ENCODE results near the gene GNB1L. TPM values are rescaled to one million over a fixed set of nuclear protein-coding genes. Genes with fewer than 3 reads are reported as not detected.

Gene GNB1L
- total and polyA plus RNA-seq, 9 of the 15 experiments (the other 6 are each of a cell fraction or from before 2014, with no cell fraction given): 0.56 to 50.5 (median 10.2) TPM

GRCh38 chr22:19756288-19757128 lies 98.2 kb downstream of the GNB1L start (continued):
- 0 out of 2 replicates have a peak, but pooled peaks have one; percentile 51 for TF ChIP-seq TCF15 (CRISPR knock-in tag; IDR thresholded peaks at IDR 0.05)
- peak; percentile 74; the same call in 1 of the 2 replicates for TF ChIP-seq SPI1 (IDR thresholded peaks at IDR 0.05; ENCODE audit: borderline replicate concordance, low read depth, low read length)
- TF ChIP-seq ZEB2 (IDR thresholded peaks at IDR 0.05): peak; percentile 91
- TF ChIP-seq GABPA (tag; conservative IDR thresholded peaks at IDR 0.05; ENCODE audit: low read depth): no peak
- TF ChIP-seq PTBP1 (IDR thresholded peaks at IDR 0.05; ENCODE audit: low read depth, low read length): 0 out of 2 replicates have a peak, but pooled peaks have one; percentile 57
- TF ChIP-seq HES1 (IDR thresholded peaks at IDR 0.05; ENCODE audit: low read depth): no peak
- TF ChIP-seq NR2F6 (CRISPR knock-in tag; IDR thresholded peaks at IDR 0.05): no peak; the same call in 1 of the 2 replicates
- TF ChIP-seq POU5F1 (IDR thresholded peaks at IDR 0.05; ENCODE audit: borderline replicate concordance, low read depth, low read length, partially characterized antibody): no peak
- TF ChIP-seq SAP30 (IDR thresholded peaks at IDR 0.05; ENCODE audit: borderline replicate concordance, insufficient read depth, low read depth, low read length, poor library complexity, severe bottlenecking): peak; percentile 30
- TF ChIP-seq VEZF1 (CRISPR knock-in tag; IDR thresholded peaks at IDR 0.05): peak; percentile 91
- peak; percentile 26; the same call in 1 of the 2 replicates for TF ChIP-seq ZBTB17 (CRISPR knock-in tag; IDR thresholded peaks at IDR 0.05)
- TF ChIP-seq ZNF740 (CRISPR knock-in tag; IDR thresholded peaks at IDR 0.05): no peak
- TF ChIP-seq ZNF740 (tag; IDR thresholded peaks at IDR 0.05): no peak
- TF ChIP-seq MYNN (IDR thresholded peaks at IDR 0.05): no peak; the same call in 1 of the 2 replicates
- TF ChIP-seq MYNN (CRISPR knock-in tag; IDR thresholded peaks at IDR 0.05): peak; percentile 10; the same call in 1 of the 2 replicates
- no peak for TF ChIP-seq CBFB (CRISPR knock-in tag; IDR thresholded peaks at IDR 0.05)
- no peak for TF ChIP-seq RBM34 (IDR thresholded peaks at IDR 0.05; ENCODE audit: borderline replicate concordance, insufficient read depth, low read length)
- no peak for TF ChIP-seq ZBTB1 (CRISPR knock-in tag; IDR thresholded peaks at IDR 0.05; ENCODE audit: borderline replicate concordance, low read depth)
- TF ChIP-seq MAZ (CRISPR knock-in tag; conservative IDR thresholded peaks at IDR 0.05 in 1 of 2, IDR thresholded peaks at IDR 0.05 in 1 of 2): peak; percentile 97 to 100
- TF ChIP-seq ARNT (IDR thresholded peaks at IDR 0.05): no peak
- TF ChIP-seq RBM22 (IDR thresholded peaks at IDR 0.05; ENCODE audit: low read depth, low read length, poor library complexity, severe bottlenecking): no peak
- TF ChIP-seq RUNX1 (IDR thresholded peaks at IDR 0.05; ENCODE audit: low read depth): no peak; the same call in 1 of the 2 replicates
- TF ChIP-seq HCFC1 (IDR thresholded peaks at IDR 0.05; ENCODE audit: low read depth, low read length): peak; percentile 33; the same call in 1 of the 2 replicates
- TF ChIP-seq MEF2D (tag; conservative IDR thresholded peaks at IDR 0.05; ENCODE audit: low read depth): no peak
- no peak for TF ChIP-seq CCAR2 (IDR thresholded peaks at IDR 0.05; ENCODE audit: low read depth, low read length)
